AG04450 (cell line): ENCODE data around the gene SLC6A9. TPM values are rescaled to one million over a fixed set of nuclear protein-coding genes. Genes with fewer than 3 reads are reported as not detected.

Experiments used
- CTCF ChIA-PET: fragments of 300-600, 350-600 bp; formaldehyde crosslinking; extraction: SDS; loops from one replicate; lab custom pipeline; 2022; ENCODE audit warnings: antibody characterized with exemption, inconsistent platforms; lab: Charles Lee
- POLR2A ChIA-PET: fragments of 350-600 bp; formaldehyde crosslinking; extraction: SDS; loops from one replicate; lab custom pipeline; 2021; ENCODE audit warnings: antibody characterized with exemption, inconsistent platforms; lab: Yijun Ruan, JAX
- DNase-seq: peaks from one replicate; pipeline ENCODE4 v3.0.0-alpha.2; 2011; ENCODE audit warnings: low read depth, low spot score
- H3K27ac ChIP-seq: one replicate; pipeline ENCODE4 v1.5.1; 2012; ENCODE audit warnings: low read depth, low read length, control low read depth
- H3K27me3 ChIP-seq: one replicate; pipeline ENCODE4 v1.6.0; 2012; ENCODE audit warnings: low read length; ENCODE audit not compliant: control insufficient read depth, insufficient read depth
- H3K4me3 ChIP-seq: 2 replicates; pipeline ENCODE4 v1.5.1; 2011; ENCODE audit warnings: mild to moderate bottlenecking, low read depth, low read length, control low read depth
- H3K9me3 ChIP-seq: 2 replicates; pipeline ENCODE4 v1.5.1; 2012; ENCODE audit warnings: low read length; ENCODE audit not compliant: control insufficient read depth, insufficient read depth
- polyA plus RNA-seq: library from polyadenylated mRNA; depleted of rRNA; stranded (reverse); fragments of >200 nt; gene quantifications from 2 replicates; pipeline ENCODE4 v1.2.3, GENCODE V29; 2011
- TF ChIP-seq, protein P1 (sequence below): IDR thresholded peaks from 2 replicates; pipeline ENCODE4 v1.5.1; 2011; ENCODE audit warnings: low read depth, low read length, control low read depth, inconsistent platforms

The SLC6A9 gene
- polyA plus RNA-seq, 1 experiment, result 16.3 TPM

DNA sequence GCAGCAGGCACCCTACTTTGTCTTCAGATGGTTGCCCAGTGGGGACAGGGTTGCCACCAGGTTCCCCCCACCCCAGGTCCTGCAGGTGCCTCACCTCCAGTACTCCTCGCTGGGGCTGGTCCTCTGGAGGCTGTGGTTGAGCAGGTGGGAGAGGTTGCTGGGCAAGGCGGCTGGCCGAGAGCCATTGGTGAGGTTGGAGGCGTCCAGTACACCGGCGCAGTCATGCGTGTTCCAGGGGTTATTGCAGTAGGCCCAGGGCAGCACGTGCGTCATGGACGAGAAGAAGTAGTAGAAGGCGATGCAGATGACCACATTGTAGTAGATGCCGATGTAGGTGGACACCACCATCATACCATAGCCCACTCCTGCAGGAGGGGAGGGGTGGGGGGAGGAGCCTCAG, 23.0 kb downstream of the SLC6A9 start:
- DNase-seq, result no peak
- Histone ChIP-seq H3K4me3 (no peak overlapping the region), H3K27me3 (no peaks in the 10 kb centered on the region), H3K9me3 (no peaks in the 10 kb centered on the region), H3K27ac (no peak overlapping the region)
- POLR2A ChIA-PET, result no interaction called here
- CTCF ChIA-PET, result no interaction called here
- TF ChIP-seq, protein P1, sequence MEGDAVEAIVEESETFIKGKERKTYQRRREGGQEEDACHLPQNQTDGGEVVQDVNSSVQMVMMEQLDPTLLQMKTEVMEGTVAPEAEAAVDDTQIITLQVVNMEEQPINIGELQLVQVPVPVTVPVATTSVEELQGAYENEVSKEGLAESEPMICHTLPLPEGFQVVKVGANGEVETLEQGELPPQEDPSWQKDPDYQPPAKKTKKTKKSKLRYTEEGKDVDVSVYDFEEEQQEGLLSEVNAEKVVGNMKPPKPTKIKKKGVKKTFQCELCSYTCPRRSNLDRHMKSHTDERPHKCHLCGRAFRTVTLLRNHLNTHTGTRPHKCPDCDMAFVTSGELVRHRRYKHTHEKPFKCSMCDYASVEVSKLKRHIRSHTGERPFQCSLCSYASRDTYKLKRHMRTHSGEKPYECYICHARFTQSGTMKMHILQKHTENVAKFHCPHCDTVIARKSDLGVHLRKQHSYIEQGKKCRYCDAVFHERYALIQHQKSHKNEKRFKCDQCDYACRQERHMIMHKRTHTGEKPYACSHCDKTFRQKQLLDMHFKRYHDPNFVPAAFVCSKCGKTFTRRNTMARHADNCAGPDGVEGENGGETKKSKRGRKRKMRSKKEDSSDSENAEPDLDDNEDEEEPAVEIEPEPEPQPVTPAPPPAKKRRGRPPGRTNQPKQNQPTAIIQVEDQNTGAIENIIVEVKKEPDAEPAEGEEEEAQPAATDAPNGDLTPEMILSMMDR, result no peak

DNA sequence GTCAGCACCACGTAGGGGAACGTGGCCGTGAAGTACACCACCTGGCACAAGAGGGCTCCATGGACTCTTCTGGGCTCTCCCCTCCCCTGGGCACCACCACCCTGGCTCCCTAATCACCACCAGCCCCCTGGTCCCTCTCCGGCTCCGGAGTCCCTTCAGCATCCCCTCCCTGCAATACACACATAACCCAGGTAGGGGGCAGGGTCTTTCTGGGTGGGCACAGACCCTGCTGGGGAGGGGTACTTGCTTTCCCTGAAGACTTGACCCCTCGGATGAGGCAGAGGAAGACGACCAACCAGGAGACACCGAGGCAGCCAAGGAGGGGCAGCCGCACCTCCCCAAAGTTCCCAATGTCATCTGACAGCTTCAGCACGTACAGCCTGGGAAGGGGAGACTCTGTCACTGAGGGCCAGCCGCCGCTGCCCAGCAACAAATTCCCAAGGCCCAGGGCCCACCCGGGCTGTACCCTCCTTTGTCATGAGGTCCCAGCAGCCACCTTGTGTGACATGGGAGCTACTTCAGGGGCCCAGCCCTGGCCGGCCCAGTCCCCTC, 28.6 kb downstream of the SLC6A9 start:
- ChIA-PET POLR2A (interaction anchor here (0.6 kb wide), 1 partner anchor 9 kb away, joined by 4 read pairs; no protein-coding TSS in a partner anchor), CTCF (interaction anchor here (0.7 to 1.8 kb wide), 2 partner anchors 46 to 1157 kb away, joined by 7 to 9 read pairs; no protein-coding TSS in a partner anchor)

DNA sequence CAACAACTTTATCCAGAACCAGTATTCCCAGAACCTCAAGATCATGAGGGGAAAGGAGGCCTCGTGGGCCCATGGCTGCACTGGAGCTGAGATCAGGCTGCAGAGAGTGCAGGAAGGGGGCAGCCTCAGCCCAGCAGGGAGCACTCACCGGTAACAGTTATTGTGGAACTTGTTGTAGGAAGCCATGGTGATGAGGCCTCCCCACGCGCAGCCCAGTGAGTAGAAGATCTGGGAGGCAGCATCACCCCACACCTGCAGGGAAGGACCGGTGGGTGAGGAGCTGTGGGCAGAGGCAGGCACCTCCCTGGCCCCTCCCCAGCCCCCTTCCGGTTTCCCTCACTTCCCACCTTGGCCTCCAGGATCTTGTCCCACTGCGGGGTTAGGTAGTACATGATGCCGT, 29.1 kb downstream of the SLC6A9 start:
- ChIA-PET CTCF (interaction anchor here (1.8 kb wide), 1 partner anchor 46 kb away, joined by 7 read pairs; no protein-coding TSS in a partner anchor), POLR2A (interaction anchor here (0.6 kb wide), 1 partner anchor 9 kb away, joined by 4 read pairs; no protein-coding TSS in a partner anchor)
- TF ChIP-seq, protein P1, result no peak
- no peak overlapping the region for H3K4me3 ChIP-seq
- H3K27me3 ChIP-seq, result no peaks in the 10 kb centered on the region
- DNase-seq, result no peak
- H3K9me3 ChIP-seq, result no peaks in the 10 kb centered on the region
- H3K27ac ChIP-seq, result no peak overlapping the region

More for the DNA sequence above, 28.6 kb downstream of the SLC6A9 start:
- H3K27ac ChIP-seq, result no peak overlapping the region
- H3K9me3 ChIP-seq, result no peaks in the 10 kb centered on the region
- no peak overlapping the region for H3K4me3 ChIP-seq
- DNase-seq, result no peak
- H3K27me3 ChIP-seq, result no peaks in the 10 kb centered on the region
- TF ChIP-seq, protein P1, result peak; percentile 24; the same call in 1 of the 2 replicates

DNA sequence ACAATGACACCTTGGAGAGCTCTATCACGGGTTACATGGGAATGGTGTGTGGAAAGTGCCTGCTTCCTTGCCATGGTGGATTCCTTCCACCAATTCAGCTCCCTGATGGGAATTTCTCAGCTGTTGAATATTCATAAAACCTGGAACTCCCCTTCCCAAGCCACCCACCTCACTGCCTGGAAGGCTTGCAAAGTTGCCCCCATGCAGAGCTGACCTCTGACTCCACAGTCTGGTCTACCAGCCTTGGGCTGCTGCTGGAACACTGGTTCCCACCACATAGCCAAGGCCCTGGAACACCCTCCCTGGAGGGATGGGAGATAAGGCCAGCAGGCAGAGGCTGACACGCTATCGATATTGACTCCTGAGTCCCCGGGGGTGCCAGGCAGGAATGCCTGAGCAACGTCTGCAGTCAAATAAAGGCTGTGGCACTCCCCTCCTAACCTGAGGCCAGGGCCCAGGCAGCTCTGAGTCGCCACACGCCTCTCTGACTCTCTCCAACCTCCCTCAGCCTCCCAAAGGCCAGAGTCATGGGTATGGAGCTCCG, 31.1 kb downstream of the SLC6A9 start:
- CTCF ChIA-PET, result interaction anchor here (0.7 to 1.4 kb wide), 3 partner anchors 10 to 36 kb away, joined by 3 read pairs; no protein-coding TSS in a partner anchor
- no peak overlapping the region for H3K4me3 ChIP-seq
- H3K27ac ChIP-seq, result no peak overlapping the region
- no peak for DNase-seq
- no peaks in the 10 kb centered on the region for H3K9me3 ChIP-seq
- TF ChIP-seq, protein P1, result no peak
- no peaks in the 10 kb centered on the region for H3K27me3 ChIP-seq
- POLR2A ChIA-PET, result no interaction called here

DNA sequence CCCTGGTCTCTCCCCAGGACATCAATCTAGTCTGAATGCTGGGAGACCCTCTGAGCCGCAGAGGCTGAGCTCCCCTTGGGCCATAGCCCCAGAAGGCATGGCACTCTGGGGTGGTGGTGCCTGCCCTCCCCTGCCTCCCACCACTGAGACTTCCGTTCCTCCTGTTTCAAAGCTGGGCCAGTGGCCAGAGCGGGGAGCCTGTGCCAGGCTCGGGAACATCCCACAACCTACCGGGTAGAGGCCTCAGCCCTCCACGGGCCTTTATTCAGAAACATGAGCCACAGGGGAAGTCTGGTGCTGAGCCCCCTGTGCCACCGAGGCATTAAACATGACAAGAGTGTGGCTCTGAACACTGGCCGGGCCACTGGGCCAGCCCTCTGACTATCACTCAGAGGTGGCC, 31.8 kb downstream of the SLC6A9 start:
- Histone ChIP-seq H3K4me3 (no peak overlapping the region), H3K27ac (no peak overlapping the region), H3K9me3 (no peaks in the 10 kb centered on the region), H3K27me3 (no peaks in the 10 kb centered on the region)
- TF ChIP-seq, protein P1, result no peak
- ChIA-PET CTCF (interaction anchor here (0.7 kb wide), 1 partner anchor 37 kb away, joined by 3 read pairs; no protein-coding TSS in a partner anchor), POLR2A (interaction anchor here (0.7 kb wide), 2 partner anchors 35 to 88 kb away, joined by 3 read pairs; no protein-coding TSS in a partner anchor)
- no peak for DNase-seq
